Activated CD8-positive, alpha-beta memory T cell treated with anti-CD3 and anti-CD28 coated beads, Interleukin-2, amount 10 ng/mL, durations not matched to agents 7 days and 5 days (primary cell): Measurements from ENCODE around the gene ITIH1. TPM values are rescaled to one million over a fixed set of nuclear protein-coding genes. Genes with fewer than 3 reads are reported as not detected.
A peak's percentile ranks its signal among the peaks of the same experiment; 100 is the strongest.

Source experiments
- ATAC-seq: fragments of 150-1000 bp; cut with Tn5 transposase; one replicate; pipeline ENCODE4 v1.10.0; 2021; ENCODE audit warnings: moderate library complexity
- CTCF ChIA-PET: fragments of 350-600 bp; sonication (Branson Sonifier 250); formaldehyde crosslinking; loops from one replicate; lab custom pipeline; 2021; ENCODE audit warnings: antibody characterized with exemption; lab: Charles Lee
- DNase-seq: peaks from one replicate; pipeline ENCODE4 v3.0.0-alpha.2; 2020
- H3K27ac Mint-ChIP-seq: one replicate; pipeline ENCODE4 v1.8.0; 2021; ENCODE audit warnings: mild to moderate bottlenecking, mixed read lengths
- H3K27me3 Mint-ChIP-seq: one replicate; pipeline ENCODE4 v1.8.0; 2021; ENCODE audit warnings: mixed read lengths
- H3K36me3 Mint-ChIP-seq: one replicate; pipeline ENCODE4 v1.8.0; 2021; ENCODE audit warnings: mild to moderate bottlenecking, mixed read lengths
- H3K4me1 Mint-ChIP-seq: one replicate; pipeline ENCODE4 v1.8.0; 2021; ENCODE audit warnings: mixed read lengths
- H3K4me3 Mint-ChIP-seq: one replicate; pipeline ENCODE4 v1.8.0; 2021; ENCODE audit warnings: mild to moderate bottlenecking, moderate library complexity, mixed read lengths
- H3K9me3 Mint-ChIP-seq: one replicate; pipeline ENCODE4 v1.8.0; 2022; ENCODE audit warnings: low read depth, mixed read lengths
- total RNA-seq, 2 experiments: library from RNA; stranded (reverse); gene quantifications; one replicate each; pipeline ENCODE4 v1.2.3, GENCODE V29; 2021

ITIH1 gene
- total RNA-seq, 2 experiments from 2014 or later: not detected

DNA sequence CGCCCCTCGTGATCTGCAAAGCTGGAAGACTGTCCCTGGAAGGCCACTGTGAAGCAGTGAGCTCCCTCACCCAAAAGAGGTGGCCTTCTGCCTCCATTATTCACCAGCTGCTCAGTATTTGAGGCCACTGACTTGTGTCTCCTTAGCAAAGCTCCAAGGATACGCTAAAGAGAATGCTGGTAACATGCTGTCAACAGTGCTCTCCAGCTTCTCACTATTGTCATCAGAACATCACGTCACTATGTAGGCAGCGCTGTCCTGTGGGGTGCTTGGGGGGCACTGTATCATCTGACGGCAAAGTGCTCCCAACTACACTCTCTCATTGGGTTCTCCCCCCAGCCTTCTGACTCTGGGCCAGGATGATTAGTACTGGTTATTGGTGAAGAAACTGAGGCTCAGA, 38.8 kb downstream of the ITIH1 start:
- no peak for ATAC-seq
- no peak overlapping the region for H3K27ac Mint-ChIP-seq
- no peaks in the 10 kb centered on the region for H3K4me1 Mint-ChIP-seq
- no peak for DNase-seq
- H3K9me3 Mint-ChIP-seq: no peaks in the 10 kb centered on the region
- CTCF ChIA-PET: interaction anchor here (1.5 to 2.0 kb wide), 3 partner anchors 10 to 22 kb away, joined by 3 to 5 read pairs (median 4); no protein-coding TSS in a partner anchor
- H3K27me3 Mint-ChIP-seq: no peaks in the 10 kb centered on the region
- H3K4me3 Mint-ChIP-seq: no peak overlapping the region
- no peaks in the 10 kb centered on the region for H3K36me3 Mint-ChIP-seq

DNA sequence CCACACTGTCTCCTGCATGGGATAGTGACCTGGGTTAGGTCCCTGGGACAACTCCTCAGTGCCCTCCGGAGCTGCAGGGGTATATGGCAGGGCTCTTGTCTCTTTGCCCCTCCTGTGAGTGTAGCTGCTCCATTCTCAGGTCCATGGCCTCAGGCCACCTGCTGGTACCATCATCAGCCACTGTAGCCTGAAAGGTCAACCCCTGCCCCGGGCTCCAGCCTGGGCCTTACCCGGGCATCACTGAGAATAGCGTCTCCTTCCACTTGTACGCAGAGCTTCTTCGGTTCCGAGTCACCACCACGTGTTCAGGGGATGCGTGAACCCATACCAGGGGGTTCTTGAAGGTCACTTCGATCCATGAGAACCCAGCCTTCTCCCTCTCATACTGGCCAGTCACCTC, 39.3 kb downstream of the ITIH1 start:
- H3K9me3 Mint-ChIP-seq: no peaks in the 10 kb centered on the region

DNA sequence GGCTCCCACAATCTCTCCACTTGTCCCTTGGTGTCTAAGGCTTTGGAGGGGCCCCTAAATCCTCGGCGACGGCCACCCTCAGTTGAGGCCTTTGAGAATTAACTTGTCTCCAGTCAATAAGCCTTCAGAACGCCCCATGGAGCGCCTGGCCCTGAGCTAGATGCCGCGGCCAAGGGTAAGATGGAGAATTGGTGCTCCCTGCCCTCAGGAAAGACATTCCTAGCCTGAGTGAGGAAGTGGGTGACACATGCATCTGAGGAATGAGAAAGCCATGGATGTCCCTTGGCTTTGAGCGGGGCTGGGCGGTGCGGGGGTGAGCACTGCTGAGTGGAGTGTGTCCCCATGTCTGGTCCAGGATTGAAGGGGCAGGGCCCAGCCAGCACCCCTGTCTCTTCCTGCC, 39.8 kb downstream of the ITIH1 start:
- H3K9me3 Mint-ChIP-seq: no peaks in the 10 kb centered on the region
- H3K27me3 Mint-ChIP-seq: no peaks in the 10 kb centered on the region
- H3K27ac Mint-ChIP-seq: no peak overlapping the region
- CTCF ChIA-PET: interaction anchor here (1.5 kb wide), 1 partner anchor 8 kb away, joined by 5 read pairs; no protein-coding TSS in a partner anchor
- H3K36me3 Mint-ChIP-seq: no peaks in the 10 kb centered on the region
- ATAC-seq (no peak), DNase-seq (no peak)
- no peaks in the 10 kb centered on the region for H3K4me1 Mint-ChIP-seq
- no peak overlapping the region for H3K4me3 Mint-ChIP-seq

More for the DNA sequence above, 39.3 kb downstream of the ITIH1 start:
- Mint-ChIP-seq H3K4me1 (no peaks in the 10 kb centered on the region), H3K27ac (no peak overlapping the region), H3K27me3 (no peaks in the 10 kb centered on the region), H3K4me3 (no peak overlapping the region), H3K36me3 (no peaks in the 10 kb centered on the region)
- no peak for DNase-seq
- no peak for ATAC-seq
- CTCF ChIA-PET: interaction anchor here (1.5 kb wide), 2 partner anchors 9 to 14 kb away, joined by 3 to 5 read pairs; no protein-coding TSS in a partner anchor

DNA sequence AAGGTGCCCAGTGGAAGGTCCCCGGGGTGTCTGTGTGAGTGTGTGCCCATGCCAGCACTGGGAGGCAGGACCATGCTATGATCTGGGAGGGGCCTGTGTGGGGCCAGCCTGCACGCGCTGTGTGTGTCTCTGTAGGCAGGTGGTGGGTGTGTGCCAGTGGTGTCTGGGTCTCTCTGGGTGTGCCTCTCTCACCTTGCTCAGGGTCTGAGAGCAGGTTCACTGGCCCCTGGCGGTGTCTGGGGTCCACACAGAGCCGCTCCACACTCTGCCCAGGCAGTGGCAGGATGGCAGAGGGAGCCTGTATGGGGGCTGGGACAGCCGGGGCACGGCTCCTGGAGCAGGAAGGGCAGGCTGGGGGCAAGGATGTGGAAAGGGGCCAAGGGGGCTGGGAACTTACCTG, 40.5 kb downstream of the ITIH1 start:
- Mint-ChIP-seq H3K27ac (no peak overlapping the region), H3K9me3 (no peaks in the 10 kb centered on the region), H3K4me1 (no peaks in the 10 kb centered on the region), H3K27me3 (no peaks in the 10 kb centered on the region), H3K36me3 (no peaks in the 10 kb centered on the region), H3K4me3 (no peak overlapping the region)
- CTCF ChIA-PET: no interaction called here
- ATAC-seq: no peak
- no peak for DNase-seq

DNA sequence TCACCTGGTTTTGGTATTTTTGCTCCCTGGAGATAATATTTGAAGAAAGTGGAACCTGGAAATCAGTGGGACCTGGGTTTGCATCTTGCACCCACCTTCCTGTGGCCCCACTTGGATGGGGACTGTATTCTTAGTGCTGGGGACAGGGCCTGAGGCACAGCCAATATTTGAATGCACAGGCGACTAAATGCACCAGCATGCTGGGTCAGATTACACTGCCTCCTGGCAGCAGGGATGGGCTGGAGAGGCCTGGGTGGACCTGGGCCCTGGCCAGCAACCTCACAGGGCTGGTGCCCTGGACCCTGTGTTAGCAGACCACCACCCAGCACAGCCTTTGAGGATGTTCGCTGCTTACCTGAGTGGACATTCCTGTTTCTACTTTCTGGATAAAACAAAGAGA, 42.5 kb downstream of the ITIH1 start:
- no peak for DNase-seq
- H3K36me3 Mint-ChIP-seq: no peaks in the 10 kb centered on the region
- no peak overlapping the region for H3K27ac Mint-ChIP-seq
- no peak overlapping the region for H3K4me3 Mint-ChIP-seq
- CTCF ChIA-PET: interaction anchor here (1.0 to 1.3 kb wide), 2 partner anchors 25 to 41 kb away, joined by 3 read pairs; no protein-coding TSS in a partner anchor
- H3K4me1 Mint-ChIP-seq: no peaks in the 10 kb centered on the region
- H3K9me3 Mint-ChIP-seq: no peaks in the 10 kb centered on the region
- H3K27me3 Mint-ChIP-seq: no peaks in the 10 kb centered on the region
- no peak for ATAC-seq

DNA sequence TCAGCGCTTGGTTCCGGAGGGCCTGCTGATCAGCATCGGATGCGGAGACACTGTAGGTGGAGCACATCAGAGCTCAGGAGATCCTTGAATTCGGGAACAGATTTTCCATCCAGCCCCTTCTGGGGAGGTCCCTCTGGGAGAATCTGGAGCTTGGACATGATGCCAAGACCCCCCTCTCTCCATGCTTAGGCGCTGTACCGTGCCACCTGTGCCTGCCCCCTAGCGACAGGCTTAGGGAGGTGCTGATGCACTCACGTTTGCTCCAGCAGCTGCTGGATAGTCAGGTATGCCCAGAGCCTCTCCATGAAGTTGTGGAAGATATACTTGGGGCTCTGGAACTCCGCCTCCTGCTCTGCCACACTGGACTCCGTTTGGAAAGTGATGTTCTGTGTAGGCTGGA, 43.3 kb downstream of the ITIH1 start:
- DNase-seq (peak; percentile 45), ATAC-seq (peak; percentile 43)
- Mint-ChIP-seq H3K27ac (no peak overlapping the region), H3K4me3 (no peak overlapping the region), H3K4me1 (no peaks in the 10 kb centered on the region), H3K9me3 (no peaks in the 10 kb centered on the region), H3K36me3 (no peaks in the 10 kb centered on the region), H3K27me3 (no peaks in the 10 kb centered on the region)
- CTCF ChIA-PET: interaction anchor here (0.7 to 1.9 kb wide), 8 partner anchors 10 to 163 kb away, joined by 3 to 7 read pairs (median 4); partner anchors contain the start of gene ITIH4

DNA sequence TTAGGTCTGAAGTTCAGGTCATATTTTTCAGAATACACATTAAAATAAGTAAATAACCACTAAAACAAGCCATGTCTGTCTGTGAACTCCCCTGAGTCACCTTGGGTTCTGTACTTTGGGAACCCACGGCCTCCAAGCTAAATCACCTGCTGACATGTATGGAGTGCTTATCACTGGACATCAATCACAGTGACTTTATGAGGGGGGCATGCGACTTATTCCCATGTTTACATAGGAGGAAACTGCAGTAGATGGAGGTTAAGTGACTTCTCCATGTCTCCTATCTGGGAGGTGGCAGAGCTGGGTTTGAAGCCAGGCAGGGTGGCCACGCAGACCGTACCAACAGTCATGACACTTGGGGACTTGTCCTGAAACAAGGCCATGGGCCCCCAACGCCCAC, 45.0 kb downstream of the ITIH1 start:
- no peak overlapping the region for H3K27ac Mint-ChIP-seq
- H3K4me3 Mint-ChIP-seq: no peak overlapping the region
- H3K36me3 Mint-ChIP-seq: no peaks in the 10 kb centered on the region
- ATAC-seq: no peak
- CTCF ChIA-PET: interaction anchor here (0.8 to 1.9 kb wide), 4 partner anchors 9 to 18 kb away, joined by 3 to 4 read pairs (median 4); no protein-coding TSS in a partner anchor
- no peaks in the 10 kb centered on the region for H3K9me3 Mint-ChIP-seq
- no peak for DNase-seq
- H3K27me3 Mint-ChIP-seq: no peaks in the 10 kb centered on the region
- no peaks in the 10 kb centered on the region for H3K4me1 Mint-ChIP-seq

DNA sequence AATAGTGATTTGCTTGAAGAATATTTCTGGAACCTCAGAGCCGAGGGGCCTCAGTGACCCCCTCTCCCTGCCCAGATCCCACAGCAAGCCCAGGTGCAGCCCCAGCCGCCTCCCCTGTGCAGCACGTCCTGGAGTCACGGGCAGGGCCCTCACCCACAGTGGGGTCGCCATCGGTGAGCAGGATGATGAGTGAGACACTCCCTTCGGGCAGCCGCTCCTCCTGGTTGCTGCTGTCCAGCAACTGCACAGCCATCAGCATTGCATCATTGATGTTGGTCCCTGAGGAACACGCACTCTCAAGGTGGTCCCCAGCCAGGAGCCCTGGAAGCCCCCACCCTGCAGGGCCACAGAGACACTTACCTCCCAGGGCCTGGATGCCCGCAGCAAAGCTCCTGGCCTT, 46.6 kb downstream of the ITIH1 start:
- Mint-ChIP-seq H3K9me3 (no peaks in the 10 kb centered on the region), H3K4me1 (no peaks in the 10 kb centered on the region), H3K27me3 (no peaks in the 10 kb centered on the region), H3K36me3 (no peaks in the 10 kb centered on the region), H3K27ac (no peak overlapping the region), H3K4me3 (no peak overlapping the region)
- CTCF ChIA-PET: no interaction called here
- no peak for ATAC-seq
- DNase-seq: no peak

DNA sequence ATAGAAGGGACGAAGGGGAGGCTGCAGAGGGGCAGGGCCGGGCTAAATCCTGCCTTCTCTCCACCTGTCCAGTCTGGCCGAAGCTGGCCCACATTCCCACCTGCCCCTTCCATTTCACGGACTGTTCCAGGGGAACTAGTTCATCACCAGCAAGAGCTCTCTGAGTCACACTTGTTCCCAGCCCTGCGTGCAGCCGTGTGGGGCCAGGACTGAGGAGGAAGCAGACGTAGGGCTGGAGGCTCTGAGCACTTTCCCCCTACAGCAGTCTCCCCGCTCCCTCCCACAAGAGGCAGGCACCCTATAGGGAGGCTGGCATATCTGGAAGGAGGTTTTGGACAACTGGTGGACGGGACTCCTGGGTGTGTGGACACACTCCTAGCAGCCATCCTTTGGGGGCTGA, 50.0 kb downstream of the ITIH1 start:
- CTCF ChIA-PET: no interaction called here

DNA sequence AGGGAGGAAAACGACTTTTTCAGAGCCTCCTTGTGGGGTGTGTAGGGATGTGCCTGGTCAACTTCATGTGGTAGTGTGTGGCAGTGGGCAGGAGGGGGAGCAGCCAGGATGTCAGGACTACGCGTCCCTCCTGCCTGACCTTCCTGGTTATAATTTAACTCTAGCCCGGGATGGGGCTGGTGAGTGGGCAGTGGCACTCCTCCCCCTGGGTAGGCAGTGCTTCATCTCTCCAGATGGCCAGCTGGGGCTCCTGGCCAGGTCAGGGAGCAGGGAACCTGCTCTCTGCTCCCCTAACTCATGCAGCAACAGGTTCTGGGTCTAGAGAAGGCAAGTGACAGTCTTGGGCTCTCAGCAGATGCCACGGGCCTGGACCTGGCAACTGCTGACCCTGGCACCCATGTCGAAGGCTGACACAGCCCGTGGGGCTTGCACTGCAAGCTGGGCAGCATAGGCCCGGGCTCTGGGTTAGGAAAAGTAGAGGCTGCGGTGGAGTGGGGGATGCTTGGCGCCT, 50.5 kb downstream of the ITIH1 start:
- Mint-ChIP-seq H3K4me3 (no peak overlapping the region), H3K27me3 (no peaks in the 10 kb centered on the region), H3K36me3 (no peaks in the 10 kb centered on the region), H3K9me3 (no peaks in the 10 kb centered on the region), H3K27ac (no peak overlapping the region), H3K4me1 (peaks cover 16% of the 10 kb centered on the region)
- CTCF ChIA-PET: interaction anchor here (1.9 kb wide), 1 partner anchor 10 kb away, joined by 4 read pairs; no protein-coding TSS in a partner anchor
- DNase-seq: no peak
- ATAC-seq: no peak

More for the DNA sequence above, 50.0 kb downstream of the ITIH1 start:
- Mint-ChIP-seq H3K4me1 (peaks cover 16% of the 10 kb centered on the region), H3K9me3 (no peaks in the 10 kb centered on the region), H3K27me3 (no peaks in the 10 kb centered on the region), H3K36me3 (no peaks in the 10 kb centered on the region), H3K4me3 (no peak overlapping the region), H3K27ac (no peak overlapping the region)
- ATAC-seq (no peak), DNase-seq (no peak)

DNA sequence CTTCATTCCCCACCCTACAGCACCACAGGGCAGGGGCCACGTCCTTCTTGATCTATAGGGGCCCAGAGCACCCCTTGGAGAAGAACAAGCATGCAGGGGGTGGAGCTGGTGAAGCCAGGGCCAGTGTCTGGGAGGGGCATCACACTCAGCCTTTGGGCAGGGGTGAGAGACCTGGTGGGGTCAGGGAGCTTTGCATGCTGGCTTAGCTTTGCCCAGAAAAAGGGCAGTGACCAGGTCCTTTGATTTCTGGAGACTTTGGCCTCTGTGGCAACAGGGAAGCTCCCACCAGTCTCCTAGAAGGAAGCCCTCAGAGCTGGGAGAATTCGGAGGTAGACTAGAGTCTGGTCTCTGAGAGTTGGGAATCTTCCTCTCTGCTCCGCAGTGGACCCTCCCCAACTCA, 52.1 kb downstream of the ITIH1 start:
- H3K36me3 Mint-ChIP-seq: no peaks in the 10 kb centered on the region
- ATAC-seq: no peak
- no peaks in the 10 kb centered on the region for H3K9me3 Mint-ChIP-seq
- no peak overlapping the region for H3K4me3 Mint-ChIP-seq
- H3K4me1 Mint-ChIP-seq: peaks cover 16% of the 10 kb centered on the region
- no peaks in the 10 kb centered on the region for H3K27me3 Mint-ChIP-seq
- DNase-seq: no peak
- H3K27ac Mint-ChIP-seq: no peak overlapping the region
- CTCF ChIA-PET: interaction anchor here (1.9 kb wide), 1 partner anchor 8 kb away, joined by 4 read pairs; no protein-coding TSS in a partner anchor

DNA sequence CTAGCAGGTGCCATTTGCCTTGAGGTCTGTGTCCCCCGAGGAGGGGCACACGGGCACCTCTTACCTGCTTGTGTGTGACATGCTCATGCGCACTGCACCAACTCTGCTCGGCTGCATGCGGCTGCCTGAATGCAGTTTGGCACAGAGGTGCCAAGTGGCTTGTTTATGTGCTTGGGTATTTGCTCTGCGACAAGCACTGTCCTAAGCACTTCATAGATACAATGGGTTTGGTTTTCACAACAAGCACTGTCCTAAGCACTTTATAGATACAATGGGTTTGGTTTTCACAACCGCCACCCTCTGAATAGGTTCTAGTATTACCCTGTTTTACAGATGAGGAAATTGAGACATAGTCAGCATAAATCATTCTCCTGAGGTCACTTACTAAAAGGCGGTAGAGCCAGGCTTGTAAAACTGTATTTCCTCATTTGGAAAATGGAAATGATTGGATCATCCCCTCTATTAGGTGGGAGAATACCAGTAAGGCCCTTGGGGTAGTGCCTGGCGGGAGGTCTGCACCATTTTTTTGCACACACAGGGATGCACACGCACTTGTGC, 52.6 kb downstream of the ITIH1 start:
- H3K9me3 Mint-ChIP-seq: no peaks in the 10 kb centered on the region
- CTCF ChIA-PET: interaction anchor here (1.9 kb wide), 1 partner anchor 8 kb away, joined by 4 read pairs; no protein-coding TSS in a partner anchor
- H3K27me3 Mint-ChIP-seq: no peaks in the 10 kb centered on the region
- DNase-seq (no peak), ATAC-seq (no peak)
- no peak overlapping the region for H3K4me3 Mint-ChIP-seq
- H3K27ac Mint-ChIP-seq: no peak overlapping the region
- H3K4me1 Mint-ChIP-seq: peaks cover 16% of the 10 kb centered on the region
- H3K36me3 Mint-ChIP-seq: no peaks in the 10 kb centered on the region

DNA sequence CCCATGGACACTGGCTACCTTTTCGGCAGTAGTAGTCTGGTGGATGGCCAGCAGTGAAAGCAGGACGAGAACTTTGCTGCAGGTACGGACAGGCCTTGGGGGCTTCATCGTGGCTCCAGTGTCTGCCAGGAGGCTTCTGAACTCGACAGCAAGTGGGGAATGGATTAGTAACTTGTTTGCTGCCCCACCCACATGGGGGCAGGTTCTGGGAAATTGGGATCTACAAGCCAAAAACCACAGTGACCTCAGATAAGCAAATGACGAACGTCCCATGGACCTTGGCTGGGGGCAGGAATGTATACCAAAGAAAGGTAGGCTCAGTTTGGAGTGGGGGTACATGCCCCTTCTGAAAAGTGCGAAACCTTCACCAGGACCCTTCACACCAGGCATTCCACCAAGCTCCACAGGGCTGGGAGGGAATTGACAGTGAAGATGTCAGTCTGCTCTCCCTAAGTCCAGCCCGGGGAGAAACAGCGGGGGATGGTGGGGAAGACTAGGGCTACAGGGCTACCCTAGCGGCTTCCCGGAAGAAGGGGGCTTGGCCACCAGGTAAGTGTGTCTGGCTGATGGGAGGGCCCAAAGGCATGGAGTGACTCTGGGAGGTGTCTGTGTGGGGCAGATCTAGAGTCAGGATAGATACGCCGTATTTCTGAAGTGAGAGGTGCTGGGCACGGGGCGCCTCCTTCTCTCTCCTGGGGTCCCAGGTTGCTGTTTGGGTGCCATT, 53.3 kb downstream of the ITIH1 start, which contains the start of gene ITIH4:
TSS of gene ITIH4 (minus strand) at position 138 of the 724 bp plus-strand sequence. CDS start at position 108, 30 bp downstream.
- Mint-ChIP-seq H3K4me1 (peaks cover 16% of the 10 kb centered on the region), H3K9me3 (no peaks in the 10 kb centered on the region), H3K27me3 (no peaks in the 10 kb centered on the region), H3K4me3 (no peak within 1 kb of the TSS), H3K36me3 (no peaks in the 10 kb centered on the region), H3K27ac (no peak within 1 kb of the TSS)
- CTCF ChIA-PET: interaction anchor here (1.8 kb wide), 1 partner anchor 9 kb away, joined by 5 read pairs; no protein-coding TSS in a partner anchor
- ATAC-seq (no peak), DNase-seq (no peak)
